A549 (cell line): ENCODE measurements around the gene ZNF660.
"Not testable (repeated sequence)": the region's sequence is repeated elsewhere in the genome, so short reads cannot be mapped to it uniquely, and the experiment has no call there.

Experiments used
- CHD2 ChIP-seq: fragments of 150-350 bp; IDR thresholded peaks from 2 replicates; pipeline ENCODE4 v1.6.1; 2014; ENCODE audit warnings: low read length; ENCODE audit not compliant: partially characterized antibody
- EHMT2 ChIP-seq: fragments of 200-600 bp; sonication (generic); IDR thresholded peaks from 2 replicates; pipeline ENCODE4 v1.6.1; 2016; ENCODE audit warnings: antibody characterized with exemption, low read depth, mild to moderate bottlenecking, moderate library complexity
- JUN ChIP-seq, 2 experiments: fragments of >200 bp; sonication (Bioruptor Twin); formaldehyde crosslinking; IDR thresholded peaks; 2 replicates in 1 of 2; 3 replicates in 1 of 2; pipeline ENCODE4 v1.6.1; 2016 to 2017
- MAFK ChIP-seq: fragments of 450-650 bp; IDR thresholded peaks from 2 replicates; pipeline ENCODE4 v1.6.1; 2014; ENCODE audit not compliant: partially characterized antibody
- NR3C1 ChIP-seq: fragments of >200 bp; sonication (Bioruptor Twin); formaldehyde crosslinking; IDR thresholded peaks from 3 replicates; pipeline ENCODE4 v1.6.1; 2017
- POLR2A ChIP-seq: IDR thresholded peaks from 2 replicates; pipeline ENCODE4 v1.6.1; 2012; ENCODE audit warnings: mild to moderate bottlenecking, low read length
- POLR2AphosphoS2 ChIP-seq: conservative IDR thresholded peaks from 2 replicates; pipeline ENCODE4 v1.6.1; 2012; ENCODE audit warnings: low read length, improper control_type of control experiment, inconsistent platforms
- REST ChIP-seq: fragments of 200-600 bp; sonication (generic); IDR thresholded peaks from 2 replicates; pipeline ENCODE4 v1.6.1; 2016; ENCODE audit warnings: antibody characterized with exemption, mild to moderate bottlenecking, moderate library complexity
- RFX5 ChIP-seq: fragments of 450-650 bp; IDR thresholded peaks from 2 replicates; pipeline ENCODE4 v1.7.1; 2014; ENCODE audit warnings: antibody characterized with exemption, mild to moderate bottlenecking, moderate library complexity
- TF ChIP-seq, protein P1 (sequence below): fragments of >200 bp; sonication (Bioruptor Twin); formaldehyde crosslinking; IDR thresholded peaks from 3 replicates; pipeline ENCODE4 v1.5.1; 2016
- TF ChIP-seq, protein P2 (sequence below): fragments of 450-650 bp; IDR thresholded peaks from 2 replicates; pipeline ENCODE4 v1.6.1; 2014; ENCODE audit warnings: antibody characterized with exemption

GRCh38 chr3:44580971-44581370 lies 3.8 kb upstream of the ZNF660 start:
- TF ChIP-seq CHD2; REST; POLR2A; JUN (IDR thresholded peaks at IDR 0.05); RFX5; NR3C1; POLR2AphosphoS2; EHMT2; MAFK: not testable (repeated sequence)
- TF ChIP-seq, protein P1, sequence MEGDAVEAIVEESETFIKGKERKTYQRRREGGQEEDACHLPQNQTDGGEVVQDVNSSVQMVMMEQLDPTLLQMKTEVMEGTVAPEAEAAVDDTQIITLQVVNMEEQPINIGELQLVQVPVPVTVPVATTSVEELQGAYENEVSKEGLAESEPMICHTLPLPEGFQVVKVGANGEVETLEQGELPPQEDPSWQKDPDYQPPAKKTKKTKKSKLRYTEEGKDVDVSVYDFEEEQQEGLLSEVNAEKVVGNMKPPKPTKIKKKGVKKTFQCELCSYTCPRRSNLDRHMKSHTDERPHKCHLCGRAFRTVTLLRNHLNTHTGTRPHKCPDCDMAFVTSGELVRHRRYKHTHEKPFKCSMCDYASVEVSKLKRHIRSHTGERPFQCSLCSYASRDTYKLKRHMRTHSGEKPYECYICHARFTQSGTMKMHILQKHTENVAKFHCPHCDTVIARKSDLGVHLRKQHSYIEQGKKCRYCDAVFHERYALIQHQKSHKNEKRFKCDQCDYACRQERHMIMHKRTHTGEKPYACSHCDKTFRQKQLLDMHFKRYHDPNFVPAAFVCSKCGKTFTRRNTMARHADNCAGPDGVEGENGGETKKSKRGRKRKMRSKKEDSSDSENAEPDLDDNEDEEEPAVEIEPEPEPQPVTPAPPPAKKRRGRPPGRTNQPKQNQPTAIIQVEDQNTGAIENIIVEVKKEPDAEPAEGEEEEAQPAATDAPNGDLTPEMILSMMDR, result not testable (repeated sequence)
- TF ChIP-seq, protein P2, sequence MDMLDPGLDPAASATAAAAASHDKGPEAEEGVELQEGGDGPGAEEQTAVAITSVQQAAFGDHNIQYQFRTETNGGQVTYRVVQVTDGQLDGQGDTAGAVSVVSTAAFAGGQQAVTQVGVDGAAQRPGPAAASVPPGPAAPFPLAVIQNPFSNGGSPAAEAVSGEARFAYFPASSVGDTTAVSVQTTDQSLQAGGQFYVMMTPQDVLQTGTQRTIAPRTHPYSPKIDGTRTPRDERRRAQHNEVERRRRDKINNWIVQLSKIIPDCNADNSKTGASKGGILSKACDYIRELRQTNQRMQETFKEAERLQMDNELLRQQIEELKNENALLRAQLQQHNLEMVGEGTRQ, result not testable (repeated sequence)
